ENCODE measurements around the gene MSH2.

- TF ChIP-seq POLR2A (IDR thresholded peaks at IDR 0.05; ENCODE audit: low read length) (no peak), GATA1 (IDR thresholded peaks at IDR 0.05; ENCODE audit: low read depth, low read length) (no peak)
Observed at GRCh38 chr2:47405757-47406156, 2.8 kb downstream of the MSH2 start.

Data from erythroblast (primary cell).